ENCODE data around the gene HUS1B.

The HUS1B gene

GRCh38 chr6:620166-620565, 36.7 kb downstream of the HUS1B start:
- DNase-seq = no peak

- DNase-seq = no peak
These were observed 39.3 kb downstream of the HUS1B start for GRCh38 chr6:617456-618100.

- DNase-seq = no peak
These were observed 42.9 kb downstream of the HUS1B start for GRCh38 chr6:613981-614380.

GRCh38 chr6:611928-612327, 45.0 kb downstream of the HUS1B start:
- DNase-seq = no peak

- DNase-seq = no peak
These were observed 46.0 kb downstream of the HUS1B start for GRCh38 chr6:610882-611281.

- no peak for DNase-seq
These were observed 47.0 kb downstream of the HUS1B start for GRCh38 chr6:609905-610304.

- DNase-seq = no peak
These were observed 50.0 kb downstream of the HUS1B start for GRCh38 chr6:606829-607379.

All from activated CD8-positive, alpha-beta memory T cell treated with anti-CD3 and anti-CD28 coated beads, Interleukin-2, amount 50 U/mL, for 48 hours (primary cell).